AG04450 (cell line): ENCODE data around the gene TAPBP. TPM values are rescaled to one million over a fixed set of nuclear protein-coding genes. Genes with fewer than 3 reads are reported as not detected.
A peak's percentile ranks its signal among the peaks of the same experiment; 100 is the strongest.
"Not testable (repeated sequence)": the region's sequence is repeated elsewhere in the genome, so short reads cannot be mapped to it uniquely, and the experiment has no call there.

Experiments used
- CTCF ChIA-PET: fragments of 300-600, 350-600 bp; formaldehyde crosslinking; extraction: SDS; loops from one replicate; lab custom pipeline; 2022; ENCODE audit warnings: antibody characterized with exemption, inconsistent platforms; lab: Charles Lee
- POLR2A ChIA-PET: fragments of 350-600 bp; formaldehyde crosslinking; extraction: SDS; loops from one replicate; lab custom pipeline; 2021; ENCODE audit warnings: antibody characterized with exemption, inconsistent platforms; lab: Yijun Ruan, JAX
- DNase-seq: peaks from one replicate; pipeline ENCODE4 v3.0.0-alpha.2; 2011; ENCODE audit warnings: low read depth, low spot score
- H3K27ac ChIP-seq: one replicate; pipeline ENCODE4 v1.5.1; 2012; ENCODE audit warnings: low read depth, low read length, control low read depth
- H3K27me3 ChIP-seq: one replicate; pipeline ENCODE4 v1.6.0; 2012; ENCODE audit warnings: low read length; ENCODE audit not compliant: control insufficient read depth, insufficient read depth
- H3K4me3 ChIP-seq: 2 replicates; pipeline ENCODE4 v1.5.1; 2011; ENCODE audit warnings: mild to moderate bottlenecking, low read depth, low read length, control low read depth
- H3K9me3 ChIP-seq: 2 replicates; pipeline ENCODE4 v1.5.1; 2012; ENCODE audit warnings: low read length; ENCODE audit not compliant: control insufficient read depth, insufficient read depth
- polyA minus RNA-seq: library from RNA; depleted of rRNA, polyadenylated mRNA; stranded (reverse); fragments of >200 nt; gene quantifications from 2 replicates; pipeline ENCODE4 v1.2.3, GENCODE V29; 2011; rRNA and poly(A)+ RNA removed
- polyA plus RNA-seq: library from polyadenylated mRNA; depleted of rRNA; stranded (reverse); fragments of >200 nt; gene quantifications from 2 replicates; pipeline ENCODE4 v1.2.3, GENCODE V29; 2011; rRNA removed
- TF ChIP-seq, protein P1 (sequence below): IDR thresholded peaks from 2 replicates; pipeline ENCODE4 v1.5.1; 2011; ENCODE audit warnings: low read depth, low read length, control low read depth, inconsistent platforms

Gene TAPBP
- 29.3 and 37.9 TPM in 2 replicates for polyA plus RNA-seq
- polyA minus RNA-seq: 29.5 and 41.9 TPM in 2 replicates

DNA sequence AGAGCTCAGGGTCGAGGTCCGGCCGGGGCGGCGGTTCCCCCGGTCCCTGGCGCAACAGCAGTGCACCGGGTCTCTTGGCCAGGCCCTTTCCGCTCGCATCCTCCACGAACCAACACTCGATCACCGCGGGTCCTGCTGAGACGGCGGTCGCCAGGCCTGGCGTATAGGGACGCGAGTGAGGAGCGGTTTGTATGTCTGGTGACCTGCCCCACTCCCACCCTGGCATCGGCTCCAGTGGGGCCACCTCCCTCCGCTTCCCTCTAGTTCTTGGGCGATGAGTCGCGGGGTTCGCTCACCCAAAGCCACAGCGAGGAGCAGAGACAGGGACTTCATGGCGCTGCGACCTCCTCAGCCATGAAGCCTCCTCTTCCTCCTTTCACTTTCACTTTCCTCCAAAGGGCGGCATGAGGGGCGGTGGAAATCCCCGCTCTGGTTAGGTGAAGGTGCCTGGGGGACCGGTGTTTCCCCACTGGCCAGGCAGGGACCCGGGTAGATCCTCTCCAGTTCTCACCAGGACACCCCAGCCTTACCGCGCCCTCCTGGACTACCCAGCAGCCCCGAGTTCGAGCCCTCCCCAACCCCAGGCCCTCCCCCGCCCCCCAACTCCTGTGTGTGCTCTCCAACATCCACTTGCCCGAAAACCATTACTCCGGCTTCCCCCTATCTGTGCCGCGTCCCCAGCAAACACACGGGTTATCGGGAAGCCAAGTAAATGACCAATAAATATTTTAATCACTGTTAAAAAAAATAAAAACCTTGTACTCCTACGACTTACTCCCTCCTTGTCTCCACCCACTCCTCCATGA is at the start of gene TAPBP:
TSS of gene TAPBP (minus strand) at position 370 of the 806 bp plus-strand sequence. CDS start at position 333, 37 bp downstream.
- Histone ChIP-seq H3K27me3 (no peaks in the 10 kb centered on the region), H3K9me3 (peaks cover 4% of the 10 kb centered on the region; the same call in 1 of the 2 replicates), H3K4me3 (peak within 1 kb of the TSS; percentile 95), H3K27ac (peak within 1 kb of the TSS; percentile 94)
- POLR2A ChIA-PET: interaction anchor here (0.5 to 2.8 kb wide), 2 partner anchors 9 to 15 kb away, joined by 3 to 14 read pairs; partner anchors contain the start of gene RGL2
- TF ChIP-seq, protein P1, sequence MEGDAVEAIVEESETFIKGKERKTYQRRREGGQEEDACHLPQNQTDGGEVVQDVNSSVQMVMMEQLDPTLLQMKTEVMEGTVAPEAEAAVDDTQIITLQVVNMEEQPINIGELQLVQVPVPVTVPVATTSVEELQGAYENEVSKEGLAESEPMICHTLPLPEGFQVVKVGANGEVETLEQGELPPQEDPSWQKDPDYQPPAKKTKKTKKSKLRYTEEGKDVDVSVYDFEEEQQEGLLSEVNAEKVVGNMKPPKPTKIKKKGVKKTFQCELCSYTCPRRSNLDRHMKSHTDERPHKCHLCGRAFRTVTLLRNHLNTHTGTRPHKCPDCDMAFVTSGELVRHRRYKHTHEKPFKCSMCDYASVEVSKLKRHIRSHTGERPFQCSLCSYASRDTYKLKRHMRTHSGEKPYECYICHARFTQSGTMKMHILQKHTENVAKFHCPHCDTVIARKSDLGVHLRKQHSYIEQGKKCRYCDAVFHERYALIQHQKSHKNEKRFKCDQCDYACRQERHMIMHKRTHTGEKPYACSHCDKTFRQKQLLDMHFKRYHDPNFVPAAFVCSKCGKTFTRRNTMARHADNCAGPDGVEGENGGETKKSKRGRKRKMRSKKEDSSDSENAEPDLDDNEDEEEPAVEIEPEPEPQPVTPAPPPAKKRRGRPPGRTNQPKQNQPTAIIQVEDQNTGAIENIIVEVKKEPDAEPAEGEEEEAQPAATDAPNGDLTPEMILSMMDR: no peak
- CTCF ChIA-PET: interaction anchor here (3.0 kb wide), 1 partner anchor 15 kb away, joined by 14 read pairs; the partner anchor contains the start of gene RGL2
- DNase-seq: no peak

DNA sequence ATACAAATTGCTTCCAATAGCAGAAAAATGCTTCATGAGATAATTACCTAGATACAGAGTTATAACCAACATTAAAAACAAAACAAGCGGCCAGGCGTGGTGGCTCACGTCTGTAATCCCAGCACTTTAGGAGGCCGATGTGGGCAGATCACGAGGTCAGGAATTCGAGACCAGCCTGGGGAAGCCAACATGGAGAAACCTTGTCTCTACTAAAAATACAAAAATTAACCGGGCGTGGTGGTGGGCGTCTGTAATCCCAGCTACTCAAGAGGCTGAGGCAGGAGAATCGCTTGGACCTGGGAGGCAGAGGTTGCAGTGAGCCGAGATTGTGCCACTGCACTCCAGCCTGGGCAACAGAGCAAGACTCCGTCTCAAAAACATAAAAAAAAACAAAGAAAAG is 49.6 kb upstream of the TAPBP start:
- H3K27me3 ChIP-seq, H3K9me3 ChIP-seq, DNase-seq, POLR2A ChIA-PET, H3K27ac ChIP-seq, H3K4me3 ChIP-seq: not testable (repeated sequence)
- CTCF ChIA-PET: interaction anchor here (1.5 to 2.0 kb wide), 2 partner anchors 12 to 21 kb away, joined by 5 to 7 read pairs; no protein-coding TSS in a partner anchor

DNA sequence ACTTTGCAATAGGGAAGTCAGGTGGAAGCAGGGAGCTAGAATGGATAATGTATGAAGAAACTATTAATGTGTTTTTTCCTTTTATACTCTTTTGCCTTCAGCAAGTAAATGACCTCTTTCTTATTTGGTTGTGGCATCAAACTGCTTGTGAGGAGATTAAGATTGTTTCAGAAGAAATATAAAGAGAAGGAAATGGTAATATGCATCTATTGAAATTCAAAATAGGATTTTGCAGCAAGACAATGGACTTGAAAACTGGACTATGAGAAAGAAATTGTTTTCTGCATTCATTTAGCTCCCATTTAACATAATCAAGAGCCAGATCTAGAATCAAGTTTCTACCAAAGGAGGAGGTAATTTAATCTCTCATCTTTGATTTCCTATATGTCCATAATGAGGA is 45.5 kb upstream of the TAPBP start:
- Histone ChIP-seq H3K27ac (no peak overlapping the region), H3K9me3 (no peaks in the 10 kb centered on the region; the same call in 1 of the 2 replicates), H3K4me3 (no peak overlapping the region), H3K27me3 (peaks cover 13% of the 10 kb centered on the region)
- TF ChIP-seq, protein P1: no peak
- POLR2A ChIA-PET: no interaction called here
- CTCF ChIA-PET: interaction anchor here (1.4 kb wide), 1 partner anchor 14 kb away, joined by 3 read pairs; no protein-coding TSS in a partner anchor
- DNase-seq: no peak

DNA sequence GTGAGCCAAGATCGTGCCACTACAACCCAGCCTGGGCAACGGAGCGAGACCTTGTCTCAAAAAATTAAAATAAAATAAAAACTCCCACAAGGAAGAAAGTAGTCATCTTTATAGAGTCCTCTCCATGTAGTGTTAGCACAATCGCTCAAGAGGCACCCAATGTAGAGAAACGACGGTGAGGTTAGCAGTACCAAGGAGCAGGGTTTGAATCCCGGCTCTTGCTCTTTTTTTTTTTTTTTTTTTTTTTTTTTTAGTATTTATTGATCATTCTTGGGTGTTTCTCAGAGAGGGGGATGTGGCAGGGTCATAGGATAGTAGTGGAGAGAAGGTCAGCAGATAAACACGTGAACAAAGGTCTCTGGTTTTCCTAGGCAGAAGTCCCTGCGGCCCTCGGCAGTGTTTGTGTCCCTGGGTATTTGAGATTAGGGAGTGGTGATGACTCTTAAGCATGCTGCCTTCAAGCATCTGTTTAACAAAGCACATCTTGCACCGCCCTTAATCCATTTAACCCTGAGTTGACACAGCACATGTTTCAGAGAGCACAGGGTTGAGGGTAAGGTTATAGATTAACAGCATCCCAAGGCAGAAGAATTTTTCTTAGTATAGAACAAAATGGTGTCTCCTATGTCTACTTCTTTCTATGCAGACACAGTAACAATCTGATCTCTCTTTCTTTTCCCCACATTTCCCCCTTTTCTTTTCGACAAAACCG is 43.4 kb upstream of the TAPBP start:
- H3K27ac ChIP-seq, DNase-seq, CTCF ChIA-PET, POLR2A ChIA-PET, H3K4me3 ChIP-seq, H3K9me3 ChIP-seq: not testable (repeated sequence)
- peaks cover 17% of the 10 kb centered on the region for H3K27me3 ChIP-seq

DNA sequence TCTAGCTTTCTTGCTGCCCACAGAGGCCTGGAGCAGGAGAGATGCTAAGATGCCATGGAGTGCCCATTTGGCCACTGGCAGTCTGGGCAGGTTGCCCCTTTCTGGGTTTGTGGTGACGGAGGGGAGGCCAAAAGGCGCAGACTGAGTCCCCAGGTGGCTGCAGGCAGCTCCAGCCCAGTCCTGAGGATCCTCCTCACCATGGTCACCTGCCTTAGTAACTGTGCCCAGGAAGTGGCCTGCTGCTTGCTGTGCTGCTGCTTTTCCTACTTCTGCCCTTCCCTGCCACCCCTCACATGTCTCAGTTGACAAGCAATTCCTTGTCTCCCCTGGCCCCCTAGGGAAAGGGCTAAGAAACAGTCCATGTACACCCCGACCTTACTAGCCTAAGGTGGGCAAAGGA is 42.4 kb upstream of the TAPBP start:
- TF ChIP-seq, protein P1: no peak
- POLR2A ChIA-PET: no interaction called here
- H3K9me3 ChIP-seq: no peaks in the 10 kb centered on the region; the same call in 1 of the 2 replicates
- CTCF ChIA-PET: no interaction called here
- peaks cover 17% of the 10 kb centered on the region for H3K27me3 ChIP-seq
- no peak for DNase-seq
- no peak overlapping the region for H3K4me3 ChIP-seq
- no peak overlapping the region for H3K27ac ChIP-seq

DNA sequence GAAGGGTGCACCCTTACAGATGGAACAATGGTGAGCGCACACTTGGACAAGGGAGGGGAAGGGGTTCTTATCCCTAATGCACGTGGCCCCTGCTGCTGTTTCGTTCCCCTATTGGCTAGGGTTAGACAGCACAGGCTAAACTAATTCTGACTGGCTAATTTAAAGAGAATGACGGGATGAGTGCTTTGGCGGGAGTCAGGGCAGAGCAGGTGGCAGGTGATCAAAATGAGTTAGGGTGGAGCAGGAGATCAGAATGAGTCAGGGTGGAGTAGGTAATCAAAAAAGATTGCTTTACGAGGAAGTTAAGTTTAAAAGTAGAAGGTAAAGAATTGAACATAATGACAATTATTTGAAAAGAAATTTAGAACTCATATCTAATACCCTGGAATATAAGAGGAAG is 42.0 kb upstream of the TAPBP start:
- CTCF ChIA-PET, H3K27ac ChIP-seq, DNase-seq, POLR2A ChIA-PET, H3K4me3 ChIP-seq, H3K9me3 ChIP-seq: not testable (repeated sequence)
- H3K27me3 ChIP-seq: peaks cover 17% of the 10 kb centered on the region
